ENCODE data around the gene CNTN4. TPM values are rescaled to one million over a fixed set of nuclear protein-coding genes. Genes with fewer than 3 reads are reported as not detected.

CNTN4 gene
- total RNA-seq, 1 donor = 0.09 TPM

DNA sequence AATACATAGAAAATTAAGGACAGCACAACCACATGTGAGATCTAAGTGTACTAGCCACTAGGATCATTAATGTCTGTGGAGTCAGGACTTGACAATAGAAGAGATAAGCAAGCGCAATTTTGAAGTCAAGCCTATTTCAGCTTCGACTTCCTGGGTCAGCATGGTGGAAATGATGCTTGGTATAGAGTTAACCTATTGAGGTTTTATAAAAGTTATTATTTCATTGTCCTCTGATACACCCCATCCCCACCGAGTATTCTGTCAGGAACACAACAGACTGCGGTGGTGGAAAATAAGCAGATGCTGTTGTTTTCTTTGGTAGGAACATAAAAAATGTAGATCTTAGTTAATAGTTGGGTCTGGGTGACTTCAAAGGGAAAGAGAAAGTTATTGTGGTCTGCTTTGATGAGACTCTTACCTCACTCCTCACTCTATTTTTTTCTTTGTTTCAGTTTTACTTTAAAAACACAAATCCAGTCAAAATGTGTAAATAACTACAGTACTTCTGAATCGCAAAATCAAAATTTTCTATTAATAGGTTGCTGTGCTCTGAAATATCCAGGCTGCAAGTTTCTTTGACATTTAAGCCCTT is 929.4 kb downstream of the CNTN4 start:
- TF ChIP-seq, protein P1, sequence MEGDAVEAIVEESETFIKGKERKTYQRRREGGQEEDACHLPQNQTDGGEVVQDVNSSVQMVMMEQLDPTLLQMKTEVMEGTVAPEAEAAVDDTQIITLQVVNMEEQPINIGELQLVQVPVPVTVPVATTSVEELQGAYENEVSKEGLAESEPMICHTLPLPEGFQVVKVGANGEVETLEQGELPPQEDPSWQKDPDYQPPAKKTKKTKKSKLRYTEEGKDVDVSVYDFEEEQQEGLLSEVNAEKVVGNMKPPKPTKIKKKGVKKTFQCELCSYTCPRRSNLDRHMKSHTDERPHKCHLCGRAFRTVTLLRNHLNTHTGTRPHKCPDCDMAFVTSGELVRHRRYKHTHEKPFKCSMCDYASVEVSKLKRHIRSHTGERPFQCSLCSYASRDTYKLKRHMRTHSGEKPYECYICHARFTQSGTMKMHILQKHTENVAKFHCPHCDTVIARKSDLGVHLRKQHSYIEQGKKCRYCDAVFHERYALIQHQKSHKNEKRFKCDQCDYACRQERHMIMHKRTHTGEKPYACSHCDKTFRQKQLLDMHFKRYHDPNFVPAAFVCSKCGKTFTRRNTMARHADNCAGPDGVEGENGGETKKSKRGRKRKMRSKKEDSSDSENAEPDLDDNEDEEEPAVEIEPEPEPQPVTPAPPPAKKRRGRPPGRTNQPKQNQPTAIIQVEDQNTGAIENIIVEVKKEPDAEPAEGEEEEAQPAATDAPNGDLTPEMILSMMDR (IDR thresholded peaks at IDR 0.05; ENCODE audit: insufficient read depth, low read length) = no peak
- no peak overlapping the region for H3K4me3 ChIP-seq (ENCODE audit: low read depth, low read length)
- no peak for DNase-seq (ENCODE audit: low read depth)

DNA sequence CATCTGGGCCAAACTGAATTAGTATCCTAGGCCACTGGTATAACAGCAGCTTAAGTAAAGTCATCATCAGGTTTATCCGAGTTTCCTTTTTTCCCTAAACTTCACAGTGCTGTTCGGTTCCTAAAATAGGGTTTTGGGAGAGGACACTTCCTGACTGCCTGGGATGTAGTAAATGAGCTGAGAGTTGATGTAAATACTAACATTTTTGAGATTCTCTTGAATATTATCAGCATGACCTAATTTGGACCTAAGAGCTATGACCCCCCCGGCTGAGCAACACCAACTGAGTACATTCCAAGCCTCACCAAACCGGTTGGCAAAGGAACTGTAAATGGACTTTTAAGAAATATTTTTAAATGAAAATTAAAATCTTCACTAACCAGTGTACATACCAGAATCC is 932.7 kb downstream of the CNTN4 start:
- DNase-seq (ENCODE audit: low read depth) = no peak
- no peak overlapping the region for H3K4me3 ChIP-seq (ENCODE audit: low read depth, low read length)
- TF ChIP-seq, protein P1 (IDR thresholded peaks at IDR 0.05; ENCODE audit: insufficient read depth, low read length) = no peak

DNA sequence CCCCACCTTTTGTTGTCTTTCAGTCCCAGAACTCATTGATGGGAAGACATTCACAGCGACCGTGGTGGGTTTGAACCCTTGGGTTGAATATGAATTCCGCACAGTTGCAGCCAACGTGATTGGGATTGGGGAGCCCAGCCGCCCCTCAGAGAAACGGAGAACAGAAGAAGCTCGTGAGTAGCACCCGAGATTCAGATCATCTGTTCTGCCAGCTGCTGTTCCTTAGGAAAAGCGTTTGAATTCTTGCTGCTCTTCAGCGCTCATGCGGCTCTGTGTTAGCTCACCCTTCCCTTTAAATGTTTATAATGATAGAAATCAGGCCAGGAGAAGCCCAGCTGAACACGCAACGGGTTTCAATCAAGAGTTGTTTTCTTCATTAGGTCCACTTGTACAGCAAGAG is 938.5 kb downstream of the CNTN4 start:
- no peak overlapping the region for H3K4me3 ChIP-seq (ENCODE audit: low read depth, low read length)
- no peak for DNase-seq (ENCODE audit: low read depth)
- TF ChIP-seq, protein P1 (IDR thresholded peaks at IDR 0.05; ENCODE audit: insufficient read depth, low read length) = no peak

DNA sequence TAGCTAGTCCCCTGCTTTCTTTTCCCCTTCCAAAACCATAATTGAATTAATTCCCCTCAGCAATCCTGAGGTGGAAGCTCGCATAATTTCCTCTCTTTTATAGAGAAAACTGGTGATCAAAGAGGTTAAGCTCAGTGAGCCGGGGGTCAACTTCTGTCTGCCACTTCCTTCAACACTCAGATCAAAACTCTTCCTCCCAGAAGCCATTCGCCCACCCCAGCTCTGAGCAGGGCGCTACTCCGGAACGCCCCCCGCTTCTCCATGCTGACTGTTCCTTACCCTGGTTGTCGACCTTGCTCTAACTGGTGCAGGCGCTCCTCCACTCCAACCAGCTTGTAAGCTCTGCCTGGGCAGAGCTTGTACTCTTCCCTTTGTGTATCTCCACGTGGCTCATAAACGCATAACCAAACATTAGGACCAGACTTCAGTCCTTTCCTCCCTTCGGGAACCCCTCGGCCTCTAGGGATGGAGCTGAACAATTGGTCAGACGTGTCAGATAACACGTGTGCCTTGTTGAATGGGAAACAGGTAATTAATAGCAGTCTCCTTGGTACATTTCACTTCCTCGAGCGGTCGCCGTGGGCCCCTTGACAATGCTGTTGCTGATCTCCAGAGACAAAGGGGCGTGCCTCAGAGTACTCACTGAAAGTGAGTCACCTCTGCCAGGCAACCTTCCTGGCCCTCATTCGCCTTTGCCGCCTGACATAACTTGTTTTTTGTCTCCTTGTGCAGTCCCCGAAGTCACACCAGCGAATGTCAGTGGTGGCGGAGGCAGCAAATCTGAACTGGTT is 939.7 kb downstream of the CNTN4 start:
- no peak for DNase-seq (ENCODE audit: low read depth)
- no peak overlapping the region for H3K4me3 ChIP-seq (ENCODE audit: low read depth, low read length)
- TF ChIP-seq, protein P1 (IDR thresholded peaks at IDR 0.05; ENCODE audit: insufficient read depth, low read length) = no peak

DNA sequence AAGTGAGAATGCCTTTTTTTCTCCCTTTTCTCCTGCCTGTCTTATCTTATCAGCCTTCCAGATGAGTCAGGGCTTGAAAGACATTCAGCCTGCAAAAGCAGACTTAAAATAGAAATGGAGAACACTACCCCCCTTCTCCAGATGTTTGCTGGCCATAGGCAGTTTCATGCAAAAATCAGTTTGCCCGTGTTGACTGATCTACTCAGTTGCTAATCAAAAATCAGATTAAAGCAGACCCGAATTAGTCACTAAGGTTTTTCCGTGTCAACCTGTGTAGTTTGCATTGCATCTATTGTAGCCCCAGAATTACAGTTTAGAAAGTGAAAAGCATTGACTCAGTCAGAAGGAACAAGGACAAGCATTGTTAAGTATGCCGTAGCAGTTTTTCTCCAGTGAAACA is 955.3 kb downstream of the CNTN4 start:
- peak; percentile 57 for DNase-seq (ENCODE audit: low read depth)
- TF ChIP-seq, protein P1 (IDR thresholded peaks at IDR 0.05; ENCODE audit: insufficient read depth, low read length) = no peak
- H3K4me3 ChIP-seq (ENCODE audit: low read depth, low read length) = peak overlapping the region; percentile 2

DNA sequence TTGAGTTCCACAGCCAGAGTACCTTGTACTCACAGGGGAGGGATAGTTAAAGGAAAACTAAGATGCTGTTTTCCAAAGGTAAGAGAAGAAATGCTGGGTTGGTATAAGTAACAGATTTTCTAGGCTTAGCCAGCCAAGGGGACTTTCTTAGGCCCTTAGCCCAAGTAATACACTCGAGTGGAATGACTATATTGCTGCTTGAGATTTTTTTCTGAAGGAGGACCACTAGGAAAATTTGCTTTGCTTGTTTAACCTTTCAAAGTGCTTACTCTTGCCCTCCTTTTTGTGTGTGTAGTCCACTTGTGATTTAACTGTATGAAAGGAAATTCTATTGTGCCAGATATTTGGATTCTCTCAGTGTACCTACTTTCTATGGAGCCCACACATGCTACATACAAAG is 961.0 kb downstream of the CNTN4 start:
- no peak for DNase-seq (ENCODE audit: low read depth)
- TF ChIP-seq, protein P1 (IDR thresholded peaks at IDR 0.05; ENCODE audit: insufficient read depth, low read length) = no peak
- H3K4me3 ChIP-seq (ENCODE audit: low read depth, low read length) = no peak overlapping the region

All from fibroblast of the aortic adventitia (primary cell).